Measurements from ENCODE around the gene FLNC.
A peak's percentile ranks its signal among the peaks of the same experiment; 100 is the strongest.

Gene FLNC

DNA sequence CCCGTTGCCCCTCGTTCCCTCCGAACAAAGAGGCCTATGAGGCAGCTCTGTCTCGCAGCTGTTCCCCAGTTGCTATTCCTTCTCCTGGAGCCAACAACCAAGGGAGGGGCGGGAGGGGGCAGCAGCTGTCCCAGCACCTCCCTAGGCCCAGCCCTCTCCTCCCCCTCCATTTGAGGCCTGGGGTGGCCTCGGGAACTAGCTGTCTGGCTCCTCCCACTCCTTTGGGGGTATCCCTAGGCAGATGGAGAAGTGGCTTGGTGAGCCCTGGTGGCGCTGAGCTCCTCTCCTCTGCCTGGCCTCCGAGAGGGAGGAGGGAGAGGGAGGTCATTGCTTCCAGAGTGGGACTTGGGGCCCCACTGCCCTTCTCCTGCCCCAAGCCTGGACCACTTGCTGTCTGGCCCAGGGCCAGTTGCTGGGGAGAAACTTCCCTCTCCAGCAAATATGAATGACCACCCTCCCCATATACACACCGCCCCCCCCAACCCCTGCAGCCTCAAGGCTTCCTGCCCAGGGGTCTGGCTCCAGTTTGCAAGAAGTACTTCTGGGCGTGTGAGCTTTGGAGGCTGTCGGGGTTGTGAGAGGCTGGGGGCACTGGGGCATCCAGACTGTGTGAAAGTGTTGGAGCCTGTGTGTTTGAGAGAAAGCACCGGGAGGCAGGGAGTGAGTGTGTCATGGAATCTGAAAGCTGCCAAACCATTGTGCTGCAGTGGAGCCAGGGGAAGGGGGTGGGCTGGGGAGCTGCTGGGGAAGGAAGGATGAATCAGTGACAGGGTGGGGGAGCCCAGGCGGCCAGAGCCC is 3.1 kb downstream of the FLNC start:
- peak; percentile 92 for DNase-seq (ENCODE audit: low read depth)

DNA sequence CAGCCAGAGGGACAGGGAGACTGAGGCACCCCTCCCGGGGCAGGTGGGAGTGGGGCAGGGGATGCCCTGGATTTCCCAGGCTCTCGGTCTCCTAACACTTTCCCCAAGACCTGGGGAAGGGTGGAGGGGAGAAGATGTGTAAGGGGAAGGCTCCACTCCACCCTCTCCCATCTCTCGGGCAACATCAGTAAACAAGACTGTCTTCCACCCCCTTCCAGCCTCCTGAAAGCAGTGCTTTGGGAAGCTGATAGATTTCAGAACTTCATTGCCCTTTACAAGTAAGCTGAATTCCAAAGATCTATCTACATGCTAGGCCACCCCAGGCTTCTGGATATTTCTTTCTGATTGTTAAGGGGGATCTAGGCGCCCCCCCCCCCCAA is 3.7 kb downstream of the FLNC start:
- no peak for DNase-seq (ENCODE audit: low read depth)

DNA sequence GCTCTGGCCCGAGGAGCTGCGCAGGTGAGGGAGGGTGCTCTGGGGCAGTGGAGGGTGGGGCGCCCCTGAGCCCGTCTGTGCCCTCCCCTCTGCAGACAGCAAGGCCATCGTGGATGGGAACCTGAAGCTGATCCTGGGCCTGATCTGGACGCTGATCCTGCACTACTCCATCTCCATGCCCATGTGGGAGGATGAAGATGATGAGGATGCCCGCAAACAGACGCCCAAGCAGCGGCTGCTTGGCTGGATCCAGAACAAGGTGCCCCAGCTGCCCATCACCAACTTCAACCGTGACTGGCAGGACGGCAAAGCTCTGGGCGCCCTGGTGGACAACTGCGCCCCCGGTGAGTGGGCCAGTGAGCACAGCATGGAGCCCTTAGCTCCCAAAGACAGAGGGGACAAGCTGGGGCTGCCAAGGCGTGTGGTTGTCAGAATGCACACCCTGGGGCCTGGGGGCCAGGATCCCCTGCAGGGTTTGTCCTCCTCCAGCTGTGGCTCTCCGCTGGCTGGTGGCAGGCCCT is 5.1 kb downstream of the FLNC start:
- DNase-seq (ENCODE audit: low read depth) = no peak

DNA sequence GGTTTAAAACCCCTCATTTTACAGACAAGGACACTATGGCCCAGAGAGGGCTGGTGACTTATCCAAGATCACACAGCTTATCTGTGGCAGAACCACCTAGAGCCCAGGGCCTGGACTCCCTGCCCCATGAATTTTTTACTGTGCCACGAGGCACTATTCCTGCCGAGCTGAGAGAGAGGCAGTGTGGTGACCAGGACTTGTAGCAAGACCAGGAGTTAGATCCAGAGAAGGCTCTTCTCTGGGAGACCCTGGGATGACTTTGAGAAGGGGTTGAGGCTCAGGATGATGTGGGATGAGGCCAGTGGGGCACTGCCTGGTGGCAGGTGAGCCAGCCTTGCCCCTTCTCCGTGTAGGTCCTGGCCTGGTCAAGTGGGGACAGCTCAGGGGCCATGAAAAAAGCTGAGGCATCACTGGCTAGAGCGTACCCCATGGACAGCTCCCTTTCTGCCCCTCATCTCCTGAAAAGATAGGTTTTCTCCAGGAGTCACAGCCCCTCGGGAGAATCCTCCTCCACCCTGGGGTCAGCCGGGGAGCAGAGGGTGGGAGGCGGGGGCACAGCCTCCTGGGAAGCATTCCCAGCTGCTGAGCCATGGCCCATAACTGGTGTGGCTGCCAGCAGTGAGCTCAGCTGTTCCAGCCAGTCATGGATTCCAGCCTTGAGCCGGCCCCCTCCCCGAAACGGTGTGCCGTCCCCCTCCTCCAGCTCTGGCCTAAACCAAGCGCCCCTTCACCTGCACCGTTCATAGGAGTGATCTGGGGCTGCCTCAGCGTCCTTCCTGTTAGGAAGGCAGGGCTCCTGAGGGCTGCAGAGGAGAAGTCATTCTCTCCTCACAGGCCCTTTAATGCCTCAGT is 5.8 kb downstream of the FLNC start:
- no peak for DNase-seq (ENCODE audit: low read depth)

DNA sequence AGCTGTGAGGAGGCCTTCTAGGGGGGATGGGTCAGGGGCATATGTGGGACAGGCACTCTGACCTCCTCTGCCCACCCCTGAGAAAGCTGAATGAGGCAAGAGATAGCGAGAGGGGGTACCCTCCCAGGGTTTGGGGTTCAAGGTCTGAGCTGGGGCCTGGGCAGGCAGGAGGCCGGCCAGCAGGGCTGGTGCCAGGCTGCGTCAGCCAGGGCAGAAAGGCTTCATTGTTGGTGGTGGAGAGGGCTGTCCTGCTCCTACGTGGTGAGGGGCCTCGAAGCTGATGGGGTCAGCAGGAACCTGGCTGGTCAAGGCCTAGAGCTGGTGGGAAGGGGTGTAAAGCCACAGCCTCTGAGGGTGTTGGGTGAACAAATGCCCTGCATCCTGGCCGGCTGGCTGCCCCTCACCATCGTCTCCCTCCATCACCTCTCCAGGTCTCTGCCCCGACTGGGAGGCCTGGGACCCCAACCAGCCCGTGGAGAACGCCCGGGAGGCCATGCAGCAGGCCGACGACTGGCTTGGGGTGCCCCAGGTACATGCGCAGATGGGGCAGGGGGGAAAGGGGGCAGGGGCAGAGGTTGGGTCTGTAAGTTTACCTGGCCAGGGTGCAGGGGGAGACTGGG is 6.6 kb downstream of the FLNC start:
- no peak for DNase-seq (ENCODE audit: low read depth)

DNA sequence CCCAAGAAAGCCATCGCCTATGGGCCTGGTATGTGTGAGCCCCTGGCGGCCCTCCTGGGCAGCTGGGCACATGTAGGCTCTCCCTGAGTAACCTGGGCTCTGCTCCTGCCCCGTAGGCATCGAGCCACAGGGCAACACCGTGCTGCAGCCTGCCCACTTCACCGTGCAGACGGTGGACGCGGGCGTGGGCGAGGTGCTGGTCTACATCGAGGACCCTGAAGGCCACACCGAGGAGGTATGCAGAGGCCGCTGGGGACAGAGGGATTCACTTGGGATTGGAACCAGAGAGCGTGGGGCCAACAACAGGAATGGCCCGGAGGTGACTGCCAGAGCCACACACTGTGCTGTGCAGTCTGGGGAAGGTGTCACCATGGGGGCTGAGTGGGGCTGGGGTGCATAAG is 7.3 kb downstream of the FLNC start:
- DNase-seq (ENCODE audit: low read depth) = no peak

DNA sequence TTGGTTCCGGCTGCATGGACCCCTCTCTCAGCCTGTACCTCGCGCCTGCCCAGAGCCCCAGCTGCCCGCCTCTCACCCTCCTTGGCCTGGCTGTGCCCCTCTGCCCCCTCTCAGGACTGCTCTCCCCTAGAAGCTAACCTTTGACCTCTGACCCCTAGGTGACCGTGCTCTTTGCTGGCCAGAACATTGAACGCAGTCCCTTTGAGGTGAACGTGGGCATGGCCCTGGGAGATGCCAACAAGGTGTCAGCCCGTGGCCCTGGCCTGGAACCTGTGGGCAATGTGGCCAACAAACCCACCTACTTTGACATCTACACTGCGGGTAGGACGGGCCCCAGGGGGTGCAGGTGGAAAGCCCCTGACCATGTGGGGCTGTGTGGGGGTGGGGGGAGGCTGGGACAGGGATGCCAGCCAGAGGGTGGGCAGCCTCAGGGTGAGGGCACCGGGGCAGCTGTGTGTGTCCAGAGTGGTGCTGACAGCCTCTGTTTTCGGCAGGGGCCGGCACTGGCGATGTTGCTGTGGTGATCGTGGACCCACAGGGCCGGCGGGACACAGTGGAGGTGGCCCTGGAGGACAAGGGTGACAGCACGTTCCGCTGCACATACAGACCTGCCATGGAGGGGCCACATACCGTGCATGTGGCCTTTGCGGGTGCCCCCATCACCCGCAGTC is 8.0 kb downstream of the FLNC start:
- DNase-seq (ENCODE audit: low read depth) = no peak

DNA sequence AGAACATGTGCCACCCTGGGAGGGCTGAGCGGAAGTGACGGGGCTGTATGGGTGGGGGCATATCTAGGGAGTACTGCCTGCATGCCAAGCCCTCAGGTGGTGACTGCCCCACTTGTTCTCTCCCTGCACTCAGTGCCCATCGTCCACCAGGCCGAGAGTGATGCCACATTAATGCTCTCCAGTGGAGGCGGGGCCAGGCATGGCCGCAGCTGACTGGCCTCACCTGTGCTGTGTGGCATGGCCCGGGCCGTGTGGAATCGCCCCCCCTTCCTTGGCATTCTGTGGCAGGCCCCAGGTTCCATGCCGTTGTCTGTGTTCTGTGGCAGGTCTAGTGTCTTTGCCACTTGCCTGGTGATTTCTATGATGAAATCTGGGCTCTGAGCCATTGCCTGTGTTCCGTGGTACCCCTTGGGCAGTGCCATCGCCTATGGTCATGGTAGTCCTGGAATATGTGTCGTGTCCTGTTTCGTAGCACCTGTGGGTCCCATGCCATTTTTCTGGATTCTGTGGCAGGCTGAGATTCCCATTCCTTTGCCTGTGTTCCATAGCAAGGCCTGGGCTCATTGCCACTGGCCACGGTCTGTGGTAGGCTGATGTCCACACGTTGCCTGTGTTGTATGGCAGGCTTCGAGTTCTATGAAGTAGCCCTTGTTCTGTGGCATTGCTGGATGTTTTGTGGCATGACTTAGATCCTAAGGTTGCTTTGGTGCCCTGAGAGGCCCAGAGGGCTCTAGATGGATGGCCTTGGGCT is 8.9 kb downstream of the FLNC start:
- no peak for DNase-seq (ENCODE audit: low read depth)

DNA sequence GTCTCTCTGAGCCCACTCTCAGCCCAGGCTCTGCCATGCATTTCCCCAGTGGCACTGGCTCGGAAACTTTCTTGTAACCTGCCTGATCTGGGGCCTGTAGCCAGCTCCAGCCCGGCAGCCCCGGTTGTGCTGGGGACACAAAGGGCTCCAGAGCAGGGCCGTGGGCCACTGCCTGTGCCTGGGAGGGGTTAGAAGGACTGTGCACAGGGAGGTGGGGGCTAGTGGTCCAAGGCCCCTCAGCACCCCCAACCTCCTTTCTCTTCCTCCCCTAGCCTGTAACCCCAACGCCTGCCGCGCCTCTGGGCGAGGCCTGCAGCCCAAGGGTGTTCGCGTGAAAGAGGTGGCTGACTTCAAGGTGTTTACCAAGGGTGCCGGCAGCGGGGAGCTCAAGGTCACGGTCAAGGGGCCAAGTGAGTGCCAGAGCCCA is 9.6 kb downstream of the FLNC start:
- DNase-seq (ENCODE audit: low read depth) = no peak

DNA sequence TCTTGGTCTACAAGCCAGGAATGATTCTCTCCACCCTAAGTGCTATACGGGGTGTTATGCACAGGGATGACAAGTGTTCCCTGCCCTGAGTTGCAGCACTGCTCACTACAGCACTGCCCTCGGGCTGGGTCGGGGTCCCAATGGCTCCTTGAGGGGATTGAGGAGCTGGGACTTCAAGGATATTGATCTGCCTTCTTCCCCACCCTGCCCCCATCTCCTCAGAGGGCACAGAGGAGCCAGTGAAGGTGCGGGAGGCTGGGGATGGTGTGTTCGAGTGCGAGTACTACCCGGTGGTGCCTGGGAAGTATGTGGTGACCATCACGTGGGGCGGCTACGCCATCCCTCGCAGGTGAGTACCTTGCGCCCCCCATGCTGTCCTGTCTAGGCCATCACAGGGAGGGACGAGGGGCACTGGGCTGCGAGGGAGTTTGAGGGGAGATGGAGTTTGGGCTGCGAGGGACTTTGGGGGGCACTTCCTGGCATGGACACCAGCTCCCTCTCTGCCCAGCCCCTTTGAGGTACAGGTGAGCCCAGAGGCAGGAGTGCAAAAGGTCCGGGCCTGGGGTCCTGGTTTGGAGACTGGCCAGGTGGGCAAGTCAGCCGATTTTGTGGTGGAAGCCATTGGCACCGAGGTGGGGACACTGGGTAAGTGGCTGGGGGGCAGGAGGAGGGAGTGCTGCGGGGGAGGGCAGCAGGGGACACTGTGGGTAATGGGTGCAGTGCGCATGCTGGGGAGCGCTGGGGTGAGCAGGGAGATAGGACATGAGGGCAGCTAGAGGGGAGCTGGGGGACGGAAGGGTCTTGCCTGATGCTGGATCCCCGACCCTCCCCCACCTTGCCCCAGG is 10.3 kb downstream of the FLNC start:
- no peak for DNase-seq (ENCODE audit: low read depth)

DNA sequence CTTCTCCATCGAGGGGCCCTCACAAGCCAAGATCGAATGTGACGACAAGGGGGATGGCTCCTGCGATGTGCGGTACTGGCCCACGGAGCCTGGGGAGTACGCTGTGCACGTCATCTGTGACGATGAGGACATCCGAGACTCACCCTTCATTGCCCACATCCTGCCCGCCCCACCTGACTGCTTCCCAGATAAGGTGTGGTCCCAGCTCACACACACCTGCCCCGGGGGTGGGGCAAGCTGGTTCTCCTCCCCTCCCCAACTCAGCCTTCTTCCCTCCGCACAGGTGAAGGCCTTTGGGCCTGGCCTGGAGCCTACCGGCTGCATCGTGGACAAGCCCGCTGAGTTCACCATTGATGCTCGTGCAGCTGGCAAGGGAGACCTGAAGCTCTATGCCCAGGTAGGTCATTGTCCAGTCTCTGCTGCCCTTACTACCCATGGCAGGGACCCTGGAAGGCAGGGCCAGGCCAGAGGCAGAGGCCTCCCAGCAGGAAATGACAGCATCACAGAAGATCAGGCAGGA is 11.0 kb downstream of the FLNC start:
- no peak for DNase-seq (ENCODE audit: low read depth)

DNA sequence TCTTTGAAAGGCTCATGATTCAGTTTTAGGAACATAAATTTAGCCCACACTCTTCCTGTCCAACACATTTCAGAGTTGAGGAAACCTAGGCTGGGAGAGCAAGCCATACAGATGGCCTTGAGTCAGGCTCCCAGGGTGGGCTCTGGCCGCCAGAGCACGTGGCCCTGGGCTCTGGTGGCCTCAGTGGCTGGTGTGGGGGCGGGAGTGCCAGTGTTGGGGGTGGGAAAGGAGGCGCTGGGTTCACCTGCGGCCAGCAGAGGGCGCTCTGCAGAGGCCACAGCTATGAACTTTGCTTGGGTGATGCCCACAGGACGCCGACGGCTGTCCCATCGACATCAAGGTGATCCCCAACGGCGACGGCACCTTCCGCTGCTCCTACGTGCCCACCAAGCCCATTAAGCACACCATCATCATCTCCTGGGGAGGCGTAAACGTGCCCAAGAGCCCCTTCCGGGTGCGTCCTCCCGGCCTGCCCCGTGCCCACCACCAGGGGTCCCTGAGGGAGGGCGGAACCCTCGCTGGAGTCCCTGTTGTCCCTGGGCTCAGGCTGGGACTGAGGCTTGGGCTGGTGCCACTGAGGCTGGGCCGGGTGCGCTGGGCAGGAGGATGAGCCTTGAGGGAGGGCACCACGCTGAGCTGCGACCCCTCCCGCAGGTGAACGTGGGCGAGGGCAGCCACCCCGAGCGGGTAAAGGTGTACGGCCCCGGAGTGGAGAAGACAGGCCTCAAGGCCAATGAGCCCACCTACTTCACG is 11.9 kb downstream of the FLNC start:
- no peak for DNase-seq (ENCODE audit: low read depth)

DNA sequence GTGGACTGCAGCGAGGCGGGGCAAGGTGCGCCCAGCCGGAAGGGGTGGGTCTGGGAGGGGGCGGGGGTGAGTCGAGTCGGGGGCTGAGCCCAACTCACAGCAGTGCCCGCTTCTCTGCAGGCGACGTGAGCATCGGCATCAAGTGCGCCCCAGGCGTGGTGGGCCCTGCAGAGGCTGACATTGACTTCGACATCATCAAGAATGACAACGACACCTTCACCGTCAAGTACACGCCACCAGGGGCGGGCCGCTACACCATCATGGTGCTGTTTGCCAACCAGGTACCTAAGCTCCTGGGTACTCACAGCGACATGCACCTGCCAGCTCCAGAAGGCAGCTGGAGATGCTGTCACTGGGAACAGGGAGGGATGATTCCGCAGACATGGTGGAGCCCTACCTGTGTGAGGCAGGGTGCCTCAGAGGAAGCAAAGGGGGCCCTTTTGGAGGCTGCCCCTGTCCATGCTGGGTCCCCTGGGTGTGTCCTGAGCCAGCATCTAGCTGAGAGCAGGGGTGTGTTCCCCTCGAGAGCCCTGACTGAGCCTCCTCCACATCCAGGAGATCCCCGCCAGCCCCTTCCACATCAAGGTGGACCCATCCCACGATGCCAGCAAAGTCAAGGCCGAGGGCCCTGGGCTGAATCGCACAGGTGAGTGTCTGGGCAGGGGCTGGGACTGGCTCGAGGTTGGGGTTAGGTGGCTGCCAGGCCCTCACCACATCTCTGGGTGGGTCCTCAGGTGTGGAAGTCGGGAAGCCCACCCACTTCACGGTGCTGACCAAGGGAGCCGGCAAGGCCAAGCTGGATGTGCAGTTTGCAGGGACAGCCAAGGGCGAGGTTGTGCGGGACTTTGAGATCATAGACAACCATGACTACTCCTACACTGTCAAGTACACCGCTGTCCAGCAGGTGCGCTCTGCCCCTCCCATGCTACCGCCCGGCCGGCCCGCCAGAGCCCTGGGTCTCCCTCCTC is 12.8 kb downstream of the FLNC start:
- DNase-seq (ENCODE audit: low read depth) = no peak

DNA sequence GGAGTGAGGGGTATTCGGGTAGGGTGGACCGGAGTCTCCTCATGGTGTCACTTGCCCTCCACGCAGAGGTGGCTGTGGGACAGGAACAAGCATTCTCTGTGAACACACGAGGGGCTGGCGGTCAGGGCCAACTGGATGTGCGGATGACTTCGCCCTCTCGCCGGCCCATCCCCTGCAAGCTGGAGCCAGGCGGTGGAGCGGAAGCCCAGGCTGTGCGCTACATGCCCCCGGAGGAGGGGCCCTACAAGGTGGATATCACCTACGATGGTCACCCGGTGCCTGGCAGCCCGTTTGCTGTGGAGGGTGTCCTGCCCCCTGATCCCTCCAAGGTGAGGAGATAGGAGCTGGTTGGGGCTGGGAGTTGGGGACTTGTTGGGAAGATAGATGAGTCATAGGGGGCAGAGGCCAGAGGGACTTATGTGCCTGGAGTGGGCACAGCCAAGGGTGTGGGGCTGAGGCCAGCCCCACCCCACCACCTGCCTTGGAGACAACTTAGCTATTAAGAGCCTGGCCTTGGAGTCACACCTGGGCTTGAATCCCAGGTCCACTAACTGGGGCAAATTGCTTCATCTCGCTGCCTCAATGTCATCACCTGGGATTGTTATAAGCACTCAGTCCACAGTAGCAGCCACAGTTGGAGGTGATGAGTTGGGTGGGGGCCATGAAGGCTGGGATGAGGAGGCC is 13.9 kb downstream of the FLNC start:
- DNase-seq (ENCODE audit: low read depth) = no peak

DNA sequence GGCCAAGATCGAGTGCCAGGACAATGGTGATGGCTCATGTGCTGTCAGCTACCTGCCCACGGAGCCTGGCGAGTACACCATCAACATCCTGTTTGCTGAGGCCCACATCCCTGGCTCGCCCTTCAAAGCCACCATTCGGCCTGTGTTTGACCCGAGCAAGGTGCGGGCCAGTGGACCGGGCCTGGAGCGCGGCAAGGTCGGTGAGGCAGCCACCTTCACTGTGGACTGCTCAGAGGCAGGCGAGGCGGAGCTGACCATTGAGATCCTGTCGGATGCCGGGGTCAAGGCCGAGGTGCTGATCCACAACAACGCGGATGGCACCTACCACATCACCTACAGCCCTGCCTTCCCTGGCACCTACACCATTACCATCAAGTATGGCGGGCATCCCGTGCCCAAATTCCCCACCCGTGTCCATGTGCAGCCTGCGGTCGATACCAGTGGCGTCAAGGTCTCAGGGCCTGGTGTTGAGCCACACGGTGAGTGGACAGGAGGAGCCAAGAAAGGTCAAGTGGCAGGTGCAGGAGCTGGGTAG is 14.6 kb downstream of the FLNC start:
- no peak for DNase-seq (ENCODE audit: low read depth)

DNA sequence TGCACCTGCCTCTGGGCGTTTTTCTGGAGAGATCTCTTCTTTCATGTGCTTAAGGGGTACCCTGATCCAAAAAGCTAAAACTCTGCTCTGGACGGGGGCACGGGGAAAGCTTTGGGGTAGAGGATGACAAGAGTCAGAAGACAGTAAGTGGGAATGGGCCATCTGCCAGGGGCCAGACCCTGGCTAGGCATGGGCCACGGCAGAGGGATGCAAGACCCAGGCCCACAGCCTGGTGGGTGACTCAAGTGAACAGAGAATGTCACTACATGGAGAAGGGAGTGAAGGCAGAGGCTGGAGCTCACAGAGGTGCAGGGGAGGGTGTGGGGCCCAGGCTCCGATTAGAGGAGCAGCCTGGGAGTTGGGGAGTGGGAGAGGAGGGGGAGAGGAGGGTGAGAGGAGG is 15.3 kb downstream of the FLNC start:
- DNase-seq (ENCODE audit: low read depth) = no peak

DNA sequence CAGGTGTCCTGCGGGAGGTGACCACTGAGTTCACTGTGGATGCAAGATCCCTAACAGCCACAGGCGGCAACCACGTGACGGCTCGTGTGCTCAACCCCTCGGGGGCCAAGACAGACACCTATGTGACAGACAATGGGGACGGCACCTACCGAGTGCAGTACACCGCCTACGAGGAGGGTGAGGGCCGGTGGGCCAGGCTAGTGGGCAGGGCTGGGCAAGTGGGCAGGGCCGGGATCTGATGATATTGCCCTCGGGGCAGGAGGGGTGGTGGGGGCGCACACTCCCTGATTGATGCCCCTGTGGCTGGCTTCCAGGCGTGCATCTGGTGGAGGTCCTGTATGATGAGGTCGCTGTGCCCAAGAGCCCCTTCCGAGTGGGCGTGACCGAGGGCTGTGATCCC is 15.8 kb downstream of the FLNC start:
- DNase-seq (ENCODE audit: low read depth) = no peak

All from stromal cell of bone marrow (primary cell).